Esophagus muscularis mucosa (tissue), 3 donors: ENCODE data around the gene KLHL30.

Experiments used
- CTCF ChIP-seq, 3 experiments: fragments of 200-600 bp in 2 of 3; fragments of 450-650 bp in 1 of 3; sonication (generic) in 2 of 3; IDR thresholded peaks; one replicate each; pipeline ENCODE4 v1.5.1; 2017 to 2019; ENCODE audit warnings: antibody characterized with exemption in 3 of 3, mild to moderate bottlenecking in 2 of 3, moderate library complexity in 1 of 3
- POLR2A ChIP-seq: fragments of 450-650 bp; IDR thresholded peaks from one replicate; pipeline ENCODE4 v1.6.1; 2017; ENCODE audit warnings: antibody characterized with exemption, moderate library complexity, mild to moderate bottlenecking, low read depth
- POLR2AphosphoS5 ChIP-seq, 2 donors: sonication (generic); formaldehyde crosslinking; IDR thresholded peaks; one replicate each; pipeline ENCODE4 v1.6.1; 2017; ENCODE audit warnings: antibody characterized with exemption in 2 of 2

- no peak for TF ChIP-seq CTCF (IDR thresholded peaks at IDR 0.05)
- no peak for TF ChIP-seq POLR2A
- TF ChIP-seq POLR2AphosphoS5 (IDR thresholded peaks at IDR 0.05), result no peak
These were observed 36.3 kb upstream of the KLHL30 start for GRCh38 chr2:238101891-238102841.
